MCF 10A (cell line): ENCODE results near the gene LMO2. TPM values are rescaled to one million over a fixed set of nuclear protein-coding genes. Genes with fewer than 3 reads are reported as not detected.

Experiments used
- BruUV-seq: library from RNA; stranded (reverse); fragments of 400-500 nt; replicated peaks from 2 replicates; lab custom pipeline; 2021; lab: Mats Ljungman, UMichigan
- CTCF ChIA-PET: fragments of 300-600 bp; sonication (Branson Sonifier 250); formaldehyde crosslinking; extraction: SDS; loops from one replicate; lab custom pipeline; 2021; ENCODE audit warnings: antibody characterized with exemption, inconsistent platforms; lab: Yijun Ruan, JAX
- POLR2A ChIA-PET: fragments of 300-600, 350-650 bp; sonication (Branson Sonifier 250); formaldehyde crosslinking; extraction: SDS; loops from one replicate; lab custom pipeline; 2020; ENCODE audit warnings: antibody characterized with exemption, inconsistent platforms; lab: Yijun Ruan, JAX
- DNase-seq: peaks from one replicate; pipeline ENCODE4 v3.0.0-alpha.2; 2018; ENCODE audit not compliant: unreplicated experiment
- H3K27ac Mint-ChIP-seq: one replicate; pipeline ENCODE4 v1.8.0; 2022; ENCODE audit warnings: mild to moderate bottlenecking, low read depth, mixed read lengths; ENCODE audit not compliant: unreplicated experiment
- H3K27me3 Mint-ChIP-seq: one replicate; pipeline ENCODE4 v1.8.0; 2022; ENCODE audit warnings: mixed read lengths; ENCODE audit not compliant: insufficient read depth, unreplicated experiment
- H3K36me3 Mint-ChIP-seq: one replicate; pipeline ENCODE4 v1.8.0; 2022; ENCODE audit warnings: mild to moderate bottlenecking, moderate library complexity, mixed read lengths; ENCODE audit not compliant: insufficient read depth, unreplicated experiment
- H3K4me1 Mint-ChIP-seq: one replicate; pipeline ENCODE4 v1.8.0; 2022; ENCODE audit warnings: mixed read lengths; ENCODE audit not compliant: insufficient read depth, unreplicated experiment
- H3K4me3 Mint-ChIP-seq: one replicate; pipeline ENCODE4 v1.8.0; 2022; ENCODE audit warnings: mild to moderate bottlenecking, moderate library complexity, mixed read lengths; ENCODE audit not compliant: unreplicated experiment
- H3K9me3 Mint-ChIP-seq: one replicate; pipeline ENCODE4 v1.8.0; 2022; ENCODE audit warnings: mixed read lengths; ENCODE audit not compliant: unreplicated experiment
- intact Hi-C: fragments of 100-400 bp; cut with micrococcal nuclease; formaldehyde crosslinking; loops from 2 replicates; pipeline ENCODE4 v1.14.1; 2022
- total RNA-seq: library from RNA; stranded (reverse); gene quantifications from 2 replicates; pipeline ENCODE4 v1.2.3, GENCODE V29; 2022
- TF ChIP-seq, protein P1 (sequence below): fragments of 200-600 bp; IDR thresholded peaks from one replicate; pipeline ENCODE4 v1.8.0; 2022; ENCODE audit warnings: antibody characterized with exemption, mild to moderate bottlenecking; ENCODE audit not compliant: unreplicated experiment

Gene LMO2
- total RNA-seq, 1 experiment from 2014 or later, result 0.89 TPM

- BruUV-seq, result no TSS peak
- no peaks in the 10 kb centered on the region for H3K4me1 Mint-ChIP-seq
- ChIA-PET POLR2A (interaction anchor here (0.6 kb wide), 1 partner anchor 16 kb away, joined by 3 read pairs; no protein-coding TSS in a partner anchor), CTCF (interaction anchor here (0.5 to 0.8 kb wide), 2 partner anchors 8 to 97 kb away, joined by 3 to 4 read pairs; no protein-coding TSS in a partner anchor)
- no peak overlapping the region for H3K4me3 Mint-ChIP-seq
- no peak overlapping the region for H3K27ac Mint-ChIP-seq
- no peaks in the 10 kb centered on the region for H3K36me3 Mint-ChIP-seq
- no peak for DNase-seq
- TF ChIP-seq, protein P1, sequence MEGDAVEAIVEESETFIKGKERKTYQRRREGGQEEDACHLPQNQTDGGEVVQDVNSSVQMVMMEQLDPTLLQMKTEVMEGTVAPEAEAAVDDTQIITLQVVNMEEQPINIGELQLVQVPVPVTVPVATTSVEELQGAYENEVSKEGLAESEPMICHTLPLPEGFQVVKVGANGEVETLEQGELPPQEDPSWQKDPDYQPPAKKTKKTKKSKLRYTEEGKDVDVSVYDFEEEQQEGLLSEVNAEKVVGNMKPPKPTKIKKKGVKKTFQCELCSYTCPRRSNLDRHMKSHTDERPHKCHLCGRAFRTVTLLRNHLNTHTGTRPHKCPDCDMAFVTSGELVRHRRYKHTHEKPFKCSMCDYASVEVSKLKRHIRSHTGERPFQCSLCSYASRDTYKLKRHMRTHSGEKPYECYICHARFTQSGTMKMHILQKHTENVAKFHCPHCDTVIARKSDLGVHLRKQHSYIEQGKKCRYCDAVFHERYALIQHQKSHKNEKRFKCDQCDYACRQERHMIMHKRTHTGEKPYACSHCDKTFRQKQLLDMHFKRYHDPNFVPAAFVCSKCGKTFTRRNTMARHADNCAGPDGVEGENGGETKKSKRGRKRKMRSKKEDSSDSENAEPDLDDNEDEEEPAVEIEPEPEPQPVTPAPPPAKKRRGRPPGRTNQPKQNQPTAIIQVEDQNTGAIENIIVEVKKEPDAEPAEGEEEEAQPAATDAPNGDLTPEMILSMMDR, result no peak
- intact Hi-C loops, result no loop called here
- no peaks in the 10 kb centered on the region for H3K9me3 Mint-ChIP-seq
- peaks cover 25% of the 10 kb centered on the region for H3K27me3 Mint-ChIP-seq
Observed at GRCh38 chr11:33889821-33890378, 2.0 kb downstream of the LMO2 start.

DNA sequence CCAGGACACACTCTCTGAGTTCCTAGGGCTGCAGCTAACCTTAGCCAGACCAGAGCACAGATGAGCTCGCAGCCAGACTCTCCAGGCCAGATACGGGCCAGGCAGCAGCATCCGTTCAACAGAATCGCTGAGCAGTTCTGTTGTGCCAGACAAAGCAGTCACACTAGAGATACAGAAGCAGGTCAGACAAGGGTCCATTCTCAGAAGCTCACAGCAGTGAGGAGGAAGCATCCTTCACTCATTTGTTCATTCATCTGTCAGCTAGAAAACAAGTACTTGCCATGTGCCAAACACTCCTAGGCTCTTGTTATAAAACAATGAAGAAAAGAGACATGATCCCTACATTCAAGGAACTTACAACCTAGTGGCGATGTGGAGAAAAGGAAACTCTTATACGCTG lies 2.6 kb downstream of the LMO2 start:
- H3K36me3 Mint-ChIP-seq, result no peaks in the 10 kb centered on the region
- BruUV-seq, result no TSS peak
- intact Hi-C loops, result no loop called here
- H3K27me3 Mint-ChIP-seq, result peaks cover 25% of the 10 kb centered on the region
- POLR2A ChIA-PET, result no interaction called here
- no peak overlapping the region for H3K4me3 Mint-ChIP-seq
- CTCF ChIA-PET, result interaction anchor here (0.5 kb wide), 1 partner anchor 97 kb away, joined by 3 read pairs; no protein-coding TSS in a partner anchor
- no peaks in the 10 kb centered on the region for H3K9me3 Mint-ChIP-seq
- H3K27ac Mint-ChIP-seq, result no peak overlapping the region
- H3K4me1 Mint-ChIP-seq, result no peaks in the 10 kb centered on the region
- DNase-seq, result no peak
- TF ChIP-seq, protein P1, result no peak

DNA sequence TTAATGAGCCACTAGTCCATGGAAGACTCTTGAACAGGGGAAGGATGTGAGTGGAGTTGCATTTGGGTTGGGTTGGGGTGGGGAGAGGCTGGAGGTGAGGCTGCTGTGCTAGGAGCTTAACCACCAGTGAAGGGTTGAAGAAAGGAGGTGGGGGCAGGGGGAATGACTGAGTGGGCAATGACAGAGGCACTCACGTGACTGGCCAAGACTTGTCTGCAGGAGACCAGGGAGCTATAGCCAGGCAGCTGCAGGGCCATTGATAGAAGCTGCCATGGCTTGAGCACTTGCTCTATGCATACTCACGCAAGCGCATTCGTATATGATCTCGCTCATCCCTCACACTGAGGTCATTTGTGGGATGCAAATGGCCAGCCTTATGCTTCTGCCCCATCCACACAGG lies 4.0 kb downstream of the LMO2 start:
- Mint-ChIP-seq H3K27me3 (peaks cover 39% of the 10 kb centered on the region), H3K36me3 (no peaks in the 10 kb centered on the region), H3K4me3 (no peak overlapping the region), H3K27ac (no peak overlapping the region), H3K4me1 (no peaks in the 10 kb centered on the region), H3K9me3 (no peaks in the 10 kb centered on the region)
- ChIA-PET CTCF (interaction anchor here (0.5 to 1.0 kb wide), 2 partner anchors 30 kb away, joined by 3 read pairs; no protein-coding TSS in a partner anchor), POLR2A (no interaction called here)
- no TSS peak for BruUV-seq
- TF ChIP-seq, protein P1, result no peak
- DNase-seq, result no peak
- intact Hi-C loops, result no loop called here

- DNase-seq, result no peak
- Mint-ChIP-seq H3K27me3 (peaks cover 50% of the 10 kb centered on the region), H3K9me3 (no peaks in the 10 kb centered on the region), H3K36me3 (no peaks in the 10 kb centered on the region), H3K4me1 (no peaks in the 10 kb centered on the region), H3K27ac (no peak overlapping the region), H3K4me3 (no peak overlapping the region)
- BruUV-seq, result no TSS peak
- intact Hi-C loops, result no loop called here
- POLR2A ChIA-PET, result no interaction called here
- TF ChIP-seq, protein P1, result no peak
- CTCF ChIA-PET, result no interaction called here
Observed at GRCh38 chr11:33885338-33886005, 6.4 kb downstream of the LMO2 start.
